ENCODE data around the gene ZEB2. TPM values are rescaled to one million over a fixed set of nuclear protein-coding genes. Genes with fewer than 3 reads are reported as not detected.

Gene ZEB2
- total and polyA plus RNA-seq, 10 of the 15 experiments (the other 5 are each of a cell fraction or from before 2014, with no cell fraction given), result 0.14 to 3.2 (median 0.84) TPM

DNA sequence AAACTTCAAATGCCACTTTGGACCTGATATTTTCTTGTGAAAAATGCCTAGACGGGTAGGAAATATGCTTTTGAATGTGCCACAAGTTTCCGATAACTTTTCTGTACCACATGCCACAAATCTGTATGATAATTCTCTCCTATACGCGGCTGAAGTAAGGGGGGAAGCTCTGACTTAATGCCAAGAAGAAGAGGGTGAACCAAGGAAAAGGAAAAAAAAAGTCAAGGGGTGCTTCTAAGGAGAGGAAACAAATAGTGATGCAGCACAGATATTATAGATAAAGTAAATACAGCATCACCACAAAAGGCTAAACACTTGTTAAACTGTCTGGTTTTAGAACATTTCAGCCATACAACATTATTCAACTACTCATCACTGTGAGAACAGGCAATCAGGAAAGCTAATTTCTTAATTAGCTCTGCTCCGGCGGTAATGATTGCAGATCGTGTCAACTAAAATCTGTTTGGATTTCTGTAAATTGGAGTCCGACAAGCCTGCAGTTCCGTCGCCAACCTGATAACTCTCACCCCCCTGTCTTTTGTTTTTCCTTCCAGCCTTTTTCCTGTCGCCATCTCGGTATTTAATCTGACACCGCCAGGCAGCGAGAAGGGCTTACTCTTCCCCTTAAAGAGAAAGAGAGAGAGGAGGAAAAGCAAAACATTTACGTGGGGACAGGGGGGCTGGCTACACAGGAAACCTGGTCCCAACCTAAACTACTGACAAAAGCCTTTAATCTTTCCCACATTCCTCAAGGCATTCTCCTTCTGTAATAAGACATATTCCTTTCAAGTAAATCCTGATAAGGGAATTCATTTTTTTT lies 67.5 kb downstream of the ZEB2 start:
- H3K4me2 ChIP-seq (ENCODE audit: control insufficient read depth, insufficient read depth), result no peak overlapping the region
- H3K36me3 ChIP-seq (ENCODE audit: control insufficient read depth in 2 of 2, insufficient read depth in 2 of 2, low read length in 1 of 2), result no peaks in the 10 kb centered on the region
- TF ChIP-seq, protein P1, sequence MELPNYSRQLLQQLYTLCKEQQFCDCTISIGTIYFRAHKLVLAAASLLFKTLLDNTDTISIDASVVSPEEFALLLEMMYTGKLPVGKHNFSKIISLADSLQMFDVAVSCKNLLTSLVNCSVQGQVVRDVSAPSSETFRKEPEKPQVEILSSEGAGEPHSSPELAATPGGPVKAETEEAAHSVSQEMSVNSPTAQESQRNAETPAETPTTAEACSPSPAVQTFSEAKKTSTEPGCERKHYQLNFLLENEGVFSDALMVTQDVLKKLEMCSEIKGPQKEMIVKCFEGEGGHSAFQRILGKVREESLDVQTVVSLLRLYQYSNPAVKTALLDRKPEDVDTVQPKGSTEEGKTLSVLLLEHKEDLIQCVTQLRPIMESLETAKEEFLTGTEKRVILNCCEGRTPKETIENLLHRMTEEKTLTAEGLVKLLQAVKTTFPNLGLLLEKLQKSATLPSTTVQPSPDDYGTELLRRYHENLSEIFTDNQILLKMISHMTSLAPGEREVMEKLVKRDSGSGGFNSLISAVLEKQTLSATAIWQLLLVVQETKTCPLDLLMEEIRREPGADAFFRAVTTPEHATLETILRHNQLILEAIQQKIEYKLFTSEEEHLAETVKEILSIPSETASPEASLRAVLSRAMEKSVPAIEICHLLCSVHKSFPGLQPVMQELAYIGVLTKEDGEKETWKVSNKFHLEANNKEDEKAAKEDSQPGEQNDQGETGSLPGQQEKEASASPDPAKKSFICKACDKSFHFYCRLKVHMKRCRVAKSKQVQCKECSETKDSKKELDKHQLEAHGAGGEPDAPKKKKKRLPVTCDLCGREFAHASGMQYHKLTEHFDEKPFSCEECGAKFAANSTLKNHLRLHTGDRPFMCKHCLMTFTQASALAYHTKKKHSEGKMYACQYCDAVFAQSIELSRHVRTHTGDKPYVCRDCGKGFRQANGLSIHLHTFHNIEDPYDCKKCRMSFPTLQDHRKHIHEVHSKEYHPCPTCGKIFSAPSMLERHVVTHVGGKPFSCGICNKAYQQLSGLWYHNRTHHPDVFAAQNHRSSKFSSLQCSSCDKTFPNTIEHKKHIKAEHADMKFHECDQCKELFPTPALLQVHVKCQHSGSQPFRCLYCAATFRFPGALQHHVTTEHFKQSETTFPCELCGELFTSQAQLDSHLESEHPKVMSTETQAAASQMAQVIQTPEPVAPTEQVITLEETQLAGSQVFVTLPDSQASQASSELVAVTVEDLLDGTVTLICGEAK (IDR thresholded peaks at IDR 0.05; ENCODE audit: borderline replicate concordance), result no peak
- TF ChIP-seq BHLHE40 (IDR thresholded peaks at IDR 0.05; ENCODE audit: borderline replicate concordance in 1 of 2, low read depth in 2 of 2, low read length in 1 of 2) (no peak), CHD1 (IDR thresholded peaks at IDR 0.05; ENCODE audit: low read depth, low read length) (no peak), ATF7 (IDR thresholded peaks at IDR 0.05; ENCODE audit: low read depth) (no peak), CREB1 (IDR thresholded peaks at IDR 0.05; ENCODE audit: low read depth) (no peak), EP300 (IDR thresholded peaks at IDR 0.05; ENCODE audit: borderline replicate concordance in 1 of 2, control insufficient read depth in 1 of 2, low read depth in 2 of 2, low read length in 2 of 2) (no peak), MEF2A (IDR thresholded peaks at IDR 0.05; ENCODE audit: insufficient read depth, low read depth, low read length) (no peak)
- in situ Hi-C loops (cut with MboI) (no loop called here), intact Hi-C loops (cut with micrococcal nuclease; ENCODE audit: unreplicated experiment) (no loop called here)
- peaks cover 4% of the 10 kb centered on the region; the same call in 1 of the 2 replicates for H4K20me1 ChIP-seq (ENCODE audit: control insufficient read depth, insufficient read depth)
- no peak for FAIRE-seq
- no TSS peak for BruUV-seq (replicated peaks)
- CTCF ChIA-PET, result no interaction called here
- H3K79me2 ChIP-seq (ENCODE audit: control insufficient read depth, insufficient read depth, low read length), result no peaks in the 10 kb centered on the region
- RAD21 ChIA-PET (ENCODE audit: unreplicated experiment), result no interaction called here
- no peak overlapping the region for H3K4me3 ChIP-seq
- H3K27me3 ChIP-seq (replicated peaks in 1 of 2; ENCODE audit: control insufficient read depth in 2 of 2, insufficient read depth in 2 of 2, low read length in 1 of 2), result peaks cover 4% of the 10 kb centered on the region in 2 experiments; a peak in 2 of 4 replicates
- SMC1A ChIA-PET (ENCODE audit: uncharacterized antibody, unreplicated experiment), result no interaction called here
- no peak overlapping the region for H3K27ac ChIP-seq (ENCODE audit: control insufficient read depth, insufficient read depth)
- ATAC-seq, result no peak
- no peaks in the 10 kb centered on the region for H3K9me3 ChIP-seq (replicated peaks; ENCODE audit: control insufficient read depth, insufficient read depth, low read length)
- H3K9ac ChIP-seq (ENCODE audit: control insufficient read depth, insufficient read depth, low read length), result no peak overlapping the region
- no peak for DNase-seq (ENCODE audit: low read depth, low spot score)
- 84% methylated on average over 15 of the region's 15 CpGs for WGBS (ENCODE audit: insufficient coverage, insufficient replicate concordance, low lambda C conversion rate, missing lambda C conversion rate)
- no peak overlapping the region for H2AFZ ChIP-seq (ENCODE audit: control insufficient read depth, low read depth, low read length)
- POLR2A ChIA-PET, result interaction anchor here (1.0 kb wide), 1 partner anchor 87 kb away, joined by 3 read pairs; no protein-coding TSS in a partner anchor
- H3K4me1 ChIP-seq (ENCODE audit: control insufficient read depth, insufficient read depth, low read length), result no peaks in the 10 kb centered on the region; the same call in 1 of the 2 replicates

Data from GM12878 (cell line).